A673 (cell line): ENCODE measurements around the gene NUS1.

Source experiments
- EZH2 ChIP-seq: fragments of 200-600 bp; sonication (generic); IDR thresholded peaks from 2 replicates; pipeline ENCODE4 v1.6.1; 2017; ENCODE audit warnings: borderline replicate concordance, low read depth, mild to moderate bottlenecking, mixed read lengths, antibody characterized with exemption, low read length; ENCODE audit not compliant: poor library complexity, severe bottlenecking
- TF ChIP-seq, protein P1 (sequence below): fragments of 300-800, 200-600 bp; sonication (generic); conservative IDR thresholded peaks from 2 replicates; pipeline ENCODE4 v1.5.1; 2017; ENCODE audit warnings: low read depth, mild to moderate bottlenecking, antibody characterized with exemption, low read length, moderate library complexity, mixed read lengths

DNA sequence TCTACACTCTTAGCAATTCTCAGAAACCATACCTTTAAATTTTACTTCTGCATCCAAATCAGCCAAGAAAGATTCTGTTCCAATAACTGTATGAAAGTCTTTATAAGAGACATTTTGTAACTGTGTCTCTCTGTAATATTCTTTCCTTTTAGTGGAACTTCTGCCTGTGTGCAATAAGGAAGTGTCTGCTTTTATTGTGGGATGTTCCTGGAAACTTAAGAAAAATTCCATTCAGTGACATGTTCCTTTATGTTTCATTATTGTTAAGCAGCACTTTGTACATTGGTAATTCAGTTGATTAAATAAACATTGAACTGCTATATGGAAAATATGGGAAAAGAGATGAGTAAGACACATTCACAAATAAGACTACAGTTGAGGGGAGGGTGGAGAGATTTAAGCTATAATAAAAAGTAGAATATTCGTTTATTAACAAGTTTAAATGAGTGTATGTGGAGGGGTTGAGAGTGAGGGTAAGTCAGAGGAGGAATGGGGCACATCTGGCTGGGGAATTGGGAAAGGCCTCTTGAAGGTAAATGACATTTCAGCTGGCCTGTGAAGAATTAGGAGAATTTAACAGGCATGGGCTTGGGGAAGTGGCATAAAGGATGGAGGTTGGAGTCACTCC, 11.9 kb downstream of the NUS1 start:
- no peak for TF ChIP-seq EZH2
- TF ChIP-seq, protein P1, sequence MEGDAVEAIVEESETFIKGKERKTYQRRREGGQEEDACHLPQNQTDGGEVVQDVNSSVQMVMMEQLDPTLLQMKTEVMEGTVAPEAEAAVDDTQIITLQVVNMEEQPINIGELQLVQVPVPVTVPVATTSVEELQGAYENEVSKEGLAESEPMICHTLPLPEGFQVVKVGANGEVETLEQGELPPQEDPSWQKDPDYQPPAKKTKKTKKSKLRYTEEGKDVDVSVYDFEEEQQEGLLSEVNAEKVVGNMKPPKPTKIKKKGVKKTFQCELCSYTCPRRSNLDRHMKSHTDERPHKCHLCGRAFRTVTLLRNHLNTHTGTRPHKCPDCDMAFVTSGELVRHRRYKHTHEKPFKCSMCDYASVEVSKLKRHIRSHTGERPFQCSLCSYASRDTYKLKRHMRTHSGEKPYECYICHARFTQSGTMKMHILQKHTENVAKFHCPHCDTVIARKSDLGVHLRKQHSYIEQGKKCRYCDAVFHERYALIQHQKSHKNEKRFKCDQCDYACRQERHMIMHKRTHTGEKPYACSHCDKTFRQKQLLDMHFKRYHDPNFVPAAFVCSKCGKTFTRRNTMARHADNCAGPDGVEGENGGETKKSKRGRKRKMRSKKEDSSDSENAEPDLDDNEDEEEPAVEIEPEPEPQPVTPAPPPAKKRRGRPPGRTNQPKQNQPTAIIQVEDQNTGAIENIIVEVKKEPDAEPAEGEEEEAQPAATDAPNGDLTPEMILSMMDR: no peak
